Activated CD4-positive, alpha-beta T cell treated with anti-CD3 and anti-CD28 coated beads, Interleukin-2, amount 50 U/mL, for 48 hours (primary cell): Measurements from ENCODE around the gene SCLT1.

Experiments
- DNase-seq, 2 experiments: peaks; one replicate each; pipeline ENCODE4 v3.0.0-alpha.2; 2020

Gene SCLT1

DNA sequence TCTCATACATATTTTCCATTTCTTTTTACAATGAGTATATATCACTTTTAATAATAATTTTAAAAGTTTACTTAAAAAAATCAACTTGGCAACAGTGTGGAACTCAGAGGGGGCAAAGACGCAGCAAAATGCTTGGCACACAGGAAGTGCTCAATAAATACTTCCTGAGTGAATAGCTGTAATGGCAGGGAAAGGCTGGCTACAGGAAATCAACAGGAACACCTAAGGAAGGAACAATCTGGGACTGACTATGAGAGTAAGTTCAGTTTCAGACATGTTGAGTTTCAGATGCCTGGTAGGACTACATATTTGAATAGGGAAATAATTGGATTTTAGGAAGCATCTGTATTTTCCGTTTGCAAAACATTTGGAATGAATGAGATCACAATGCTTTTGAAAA is 137.6 kb downstream of the SCLT1 start:
- DNase-seq = no peak

DNA sequence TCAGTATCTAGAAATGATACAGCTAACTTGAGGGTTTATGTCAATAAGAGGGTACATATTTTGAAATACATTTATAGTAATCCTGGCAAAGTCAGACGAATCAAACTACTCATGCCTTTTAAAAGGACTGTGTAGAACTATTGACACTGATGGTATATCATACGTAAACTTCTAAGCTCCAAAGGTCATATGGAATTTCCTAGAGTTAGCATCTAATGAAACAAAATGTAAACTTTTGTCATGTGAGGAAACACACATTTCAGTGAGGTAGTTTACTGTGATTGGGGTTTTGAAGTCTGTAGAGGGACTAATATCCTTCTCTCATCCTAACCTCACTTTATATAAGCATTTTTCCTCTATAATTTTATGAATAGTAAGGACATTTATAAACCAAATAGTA is 138.4 kb downstream of the SCLT1 start:
- no peak for DNase-seq

DNA sequence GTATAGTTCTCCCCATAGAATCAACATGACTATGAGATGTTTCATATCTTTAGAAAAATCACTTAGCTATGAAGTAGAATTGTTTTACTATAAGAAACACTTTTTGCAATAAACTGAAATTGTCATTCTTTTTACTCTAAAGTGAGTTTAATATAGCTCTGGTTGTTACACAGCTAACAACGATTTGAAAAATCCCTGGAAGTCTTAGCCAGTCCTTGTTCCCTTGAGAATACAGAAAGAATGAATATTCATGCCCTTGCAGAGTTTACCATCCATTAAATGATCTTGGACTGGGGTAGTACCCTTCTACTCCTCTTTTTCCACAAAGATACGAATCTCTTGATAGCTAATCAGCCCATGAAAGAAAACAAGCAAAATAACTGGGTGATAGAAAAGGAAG is 142.0 kb downstream of the SCLT1 start:
- no peak for DNase-seq

DNA sequence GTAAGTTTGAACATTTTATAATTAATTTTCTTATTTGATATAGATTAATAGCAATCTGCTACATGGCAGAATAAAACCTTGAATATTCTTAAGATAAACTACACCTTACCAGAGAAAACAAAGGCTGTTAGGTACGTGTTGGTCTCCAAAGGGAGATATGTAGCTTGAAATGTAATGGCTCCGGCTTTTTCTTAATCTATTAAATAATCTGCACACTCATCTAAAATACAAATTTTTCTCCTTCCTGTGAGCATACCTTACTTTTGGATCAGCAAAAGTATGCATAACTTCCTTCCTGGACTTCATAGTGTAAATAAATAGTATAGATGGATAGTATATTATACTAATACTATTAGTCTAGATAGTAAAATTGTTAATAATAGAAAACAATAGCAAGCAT is 142.5 kb downstream of the SCLT1 start:
- no peak for DNase-seq

DNA sequence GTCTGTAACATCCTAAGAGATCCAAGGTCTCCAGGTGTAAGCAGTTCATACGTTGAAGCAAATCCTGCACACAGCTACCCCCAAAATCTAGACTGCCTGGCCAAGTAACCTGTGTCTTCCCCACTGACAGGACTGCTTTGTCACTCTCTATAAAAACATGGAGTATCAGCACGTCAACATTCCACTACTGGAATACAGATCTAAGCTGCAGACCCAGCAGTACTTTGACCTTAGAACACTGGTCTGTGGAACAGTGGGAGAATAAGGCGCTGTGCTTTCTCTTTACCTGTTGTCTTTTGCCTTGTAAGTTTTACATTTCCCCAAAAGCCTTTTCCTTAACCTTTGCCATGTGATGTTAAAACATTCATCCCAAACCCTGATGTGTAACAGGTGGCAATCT is 146.4 kb downstream of the SCLT1 start:
- no peak for DNase-seq

DNA sequence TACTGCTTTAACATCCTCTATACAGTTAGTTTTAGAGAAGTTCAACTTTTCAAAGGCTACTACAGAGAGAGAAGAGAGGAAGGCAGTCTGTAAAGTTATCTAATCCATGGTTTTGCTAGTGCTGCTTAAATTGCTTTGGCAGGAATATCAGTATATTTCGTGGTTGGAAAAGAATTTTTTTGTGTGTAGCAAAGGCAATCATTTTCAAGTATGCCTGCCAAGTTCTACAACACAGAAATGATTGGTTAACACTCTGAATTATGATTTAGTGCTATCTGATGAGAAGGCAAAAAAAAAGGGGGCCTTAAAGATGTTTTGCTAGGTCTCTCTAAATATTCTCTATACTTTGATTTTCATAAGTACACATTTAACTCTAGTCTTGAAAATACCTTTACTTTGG is 150.7 kb downstream of the SCLT1 start:
- DNase-seq = no peak

DNA sequence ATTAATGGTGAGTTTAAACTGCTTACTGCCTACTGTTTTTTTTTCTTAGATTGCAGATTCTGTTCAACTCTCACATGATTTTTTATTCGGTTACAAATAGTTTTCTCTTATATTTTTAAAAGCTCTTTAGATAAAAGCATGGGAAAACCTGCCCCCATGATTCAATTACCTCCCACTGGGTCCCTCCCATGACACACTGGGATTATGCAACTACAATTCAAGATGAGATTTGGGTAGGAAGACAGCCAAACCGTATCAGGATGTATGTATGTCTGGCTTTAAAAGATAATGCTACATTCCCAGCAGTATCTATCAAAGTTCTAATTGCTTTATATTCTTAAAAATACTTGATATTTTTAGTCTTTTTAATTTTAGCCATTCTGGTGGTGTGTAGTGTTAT is 152.4 kb downstream of the SCLT1 start:
- no peak for DNase-seq

DNA sequence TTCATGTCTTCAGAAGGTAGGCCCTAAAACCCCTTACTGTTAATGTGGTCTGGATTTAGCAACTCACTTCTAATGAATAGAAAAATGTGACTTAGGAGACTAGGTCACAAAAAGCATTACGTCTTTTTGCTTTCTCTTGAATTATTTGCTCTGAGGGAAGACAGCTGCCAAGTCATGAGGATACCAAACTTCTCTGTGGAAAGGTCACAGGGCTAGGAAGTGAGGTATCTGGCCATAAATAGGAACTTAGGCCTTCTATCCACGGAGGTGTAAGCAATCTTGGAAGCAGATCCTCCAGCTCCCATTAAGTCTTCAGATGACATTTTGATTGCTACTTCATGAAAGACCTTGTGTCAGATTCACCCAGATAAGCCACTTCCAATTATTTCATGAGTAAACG is 163.3 kb downstream of the SCLT1 start:
- DNase-seq = no peak

DNA sequence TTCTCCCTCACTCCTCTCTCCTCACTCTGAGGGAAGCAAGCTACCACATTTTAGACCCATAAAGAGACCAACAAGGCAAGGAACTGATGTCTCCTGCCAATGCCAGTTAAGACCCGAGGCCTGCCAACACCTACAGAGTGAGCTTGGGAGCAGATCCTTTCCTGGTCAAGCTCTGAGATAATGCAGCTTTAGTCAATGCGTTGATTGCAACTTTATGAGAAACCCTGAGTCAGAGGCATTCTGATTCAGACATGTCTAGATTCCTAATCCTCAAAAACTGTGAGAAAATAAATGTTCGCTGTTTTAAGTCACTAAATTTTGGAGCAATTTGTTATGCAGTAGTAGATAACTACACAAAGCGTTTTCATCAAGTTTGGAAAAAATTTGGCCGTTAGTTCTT is 168.4 kb downstream of the SCLT1 start:
- no peak for DNase-seq

DNA sequence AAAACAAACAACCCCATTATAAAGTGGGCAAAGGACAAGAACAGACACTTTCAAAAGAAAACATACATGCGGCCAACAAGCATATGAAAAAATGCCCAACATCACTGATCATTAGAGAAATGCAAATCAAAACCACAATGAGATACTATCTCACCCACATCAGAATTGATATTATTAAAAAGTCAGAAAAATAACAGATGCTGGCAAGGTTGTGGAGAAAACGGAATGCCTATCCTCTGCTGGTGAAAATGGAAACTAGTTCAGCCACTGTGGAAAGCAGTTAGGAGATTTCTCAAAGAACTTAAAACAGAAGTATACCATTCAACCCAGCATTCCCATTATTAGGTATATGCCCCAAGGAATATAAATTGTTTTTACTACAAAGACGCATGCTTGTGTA is 171.4 kb downstream of the SCLT1 start:
- no peak for DNase-seq

DNA sequence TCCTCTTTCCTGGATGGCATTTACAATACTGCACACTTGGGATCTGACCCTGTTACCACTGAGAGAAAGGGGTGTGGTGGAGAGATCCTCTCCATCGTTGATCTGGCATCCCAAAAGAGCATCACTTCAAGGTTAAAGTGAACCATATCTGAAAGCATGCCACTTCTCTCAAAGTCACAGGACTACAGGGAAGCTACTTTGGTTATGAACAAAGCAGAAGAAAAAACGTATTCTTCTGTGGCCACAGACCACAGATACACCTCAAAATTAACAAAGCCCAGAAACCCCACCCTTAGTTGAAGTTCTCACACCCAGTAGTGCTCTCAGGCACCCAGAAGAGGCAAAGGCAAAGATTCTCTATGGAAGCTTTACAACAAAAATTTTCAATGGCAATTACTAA is 175.6 kb downstream of the SCLT1 start:
- no peak for DNase-seq

DNA sequence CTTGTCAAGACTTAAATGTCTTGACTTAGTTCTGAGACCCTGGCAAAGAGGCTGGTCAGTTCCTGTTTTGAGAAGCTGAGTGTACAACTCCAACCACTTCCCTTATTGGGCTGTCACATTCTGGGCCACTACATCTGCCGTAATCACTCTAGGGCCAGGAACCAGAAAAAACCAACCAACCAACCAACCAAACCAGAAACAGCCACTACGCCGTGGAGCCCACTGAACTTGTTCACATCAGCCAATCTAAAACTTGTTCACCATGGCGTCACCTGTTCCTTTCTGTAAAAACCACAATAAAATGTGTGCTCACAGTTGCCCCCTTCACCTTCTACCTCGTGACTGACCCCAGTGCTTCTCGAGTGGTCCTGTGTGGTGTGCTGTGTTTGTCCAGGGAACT is 176.5 kb downstream of the SCLT1 start:
- DNase-seq = no peak

DNA sequence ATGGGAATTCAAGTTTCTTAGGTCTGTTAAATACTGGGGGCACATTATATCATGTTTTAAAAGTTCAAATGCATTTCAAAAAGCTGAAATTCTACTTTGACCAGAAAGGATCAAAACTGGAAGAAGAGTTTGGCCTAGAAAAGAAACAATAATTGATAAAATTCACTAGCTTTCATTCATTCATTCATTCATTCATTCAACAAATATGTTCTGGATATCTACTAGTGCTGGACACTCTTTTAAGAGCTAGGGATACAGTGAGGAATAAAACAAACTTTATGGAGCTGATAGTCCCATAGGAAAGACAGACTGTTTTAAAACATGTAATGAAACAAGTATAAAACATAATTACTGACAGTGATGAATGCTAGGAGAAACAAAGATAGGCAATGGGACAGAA is 177.8 kb downstream of the SCLT1 start:
- no peak for DNase-seq

DNA sequence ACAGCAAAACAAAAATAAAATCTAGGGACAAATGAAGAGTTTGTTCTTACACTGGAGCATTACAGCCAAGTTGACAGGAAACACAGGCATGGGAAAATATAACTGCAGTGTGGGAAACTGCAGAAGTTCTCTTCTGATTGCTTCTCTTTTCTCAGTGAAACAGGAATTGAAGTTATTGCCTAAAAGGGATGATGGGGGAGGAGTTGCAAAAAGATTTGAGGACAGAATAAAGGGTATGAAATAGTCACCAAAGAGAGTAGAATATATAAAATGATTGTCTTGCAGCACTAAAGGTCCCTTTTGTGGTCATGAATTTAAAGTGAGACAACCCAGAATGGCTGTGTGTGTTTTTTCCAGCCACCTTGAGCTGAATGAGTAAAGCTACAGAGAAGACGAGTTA is 180.1 kb downstream of the SCLT1 start:
- no peak for DNase-seq

DNA sequence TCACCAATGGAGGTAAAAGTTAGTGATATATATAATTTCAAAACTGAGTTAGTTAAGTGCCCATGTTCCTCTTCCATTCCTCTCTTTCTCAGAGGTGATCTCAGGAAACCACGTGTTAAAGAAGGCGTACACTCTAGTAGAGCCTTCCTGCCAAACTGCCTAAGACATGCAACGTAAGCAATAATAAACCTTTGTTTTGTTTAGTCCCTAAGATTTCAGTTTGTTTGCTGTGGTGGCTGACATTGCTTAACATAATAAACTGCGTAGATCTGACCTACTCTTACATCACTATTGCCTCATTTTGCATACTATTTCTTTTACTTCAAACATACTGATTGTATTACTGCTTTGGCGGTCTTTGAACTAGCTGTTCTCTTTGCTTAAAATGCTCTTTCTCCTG is 184.6 kb downstream of the SCLT1 start:
- no peak for DNase-seq

DNA sequence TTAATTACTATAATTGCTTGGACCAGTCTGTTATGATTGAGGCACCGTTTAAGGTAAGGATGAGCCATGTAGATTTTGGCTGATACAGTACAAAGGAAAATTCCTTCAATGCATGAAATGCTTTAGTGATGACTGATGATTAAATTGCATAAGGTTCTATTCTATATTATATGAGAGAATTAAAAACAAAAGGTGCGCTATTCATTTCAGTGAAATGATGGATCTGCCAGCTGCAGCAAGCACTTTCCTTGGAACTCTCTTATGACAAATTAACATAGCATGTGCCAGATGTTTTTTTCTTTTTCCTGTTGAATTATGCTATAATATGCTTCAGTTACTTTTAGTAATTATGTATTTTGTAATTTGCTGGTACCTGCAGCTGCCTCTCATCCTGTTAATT is 185.4 kb downstream of the SCLT1 start:
- no peak for DNase-seq

DNA sequence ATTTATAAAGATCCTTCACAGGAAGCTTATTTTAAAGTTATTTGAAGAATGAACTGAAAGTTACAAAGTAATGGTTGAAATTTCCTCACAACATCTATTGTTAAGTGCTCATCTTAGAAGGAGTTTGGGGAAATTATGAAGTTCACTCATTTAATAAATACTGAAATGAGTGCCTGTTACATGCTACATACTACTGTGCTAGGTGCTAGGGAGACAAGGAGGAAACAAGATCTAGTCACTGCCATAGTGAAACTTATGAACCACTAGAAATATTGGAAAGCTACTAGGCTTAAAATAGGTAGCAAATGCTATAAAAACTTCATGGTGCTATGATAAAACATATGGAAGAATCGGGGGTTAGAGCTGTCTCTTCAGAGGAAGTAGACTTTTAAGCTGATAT is 186.8 kb downstream of the SCLT1 start:
- DNase-seq = no peak

DNA sequence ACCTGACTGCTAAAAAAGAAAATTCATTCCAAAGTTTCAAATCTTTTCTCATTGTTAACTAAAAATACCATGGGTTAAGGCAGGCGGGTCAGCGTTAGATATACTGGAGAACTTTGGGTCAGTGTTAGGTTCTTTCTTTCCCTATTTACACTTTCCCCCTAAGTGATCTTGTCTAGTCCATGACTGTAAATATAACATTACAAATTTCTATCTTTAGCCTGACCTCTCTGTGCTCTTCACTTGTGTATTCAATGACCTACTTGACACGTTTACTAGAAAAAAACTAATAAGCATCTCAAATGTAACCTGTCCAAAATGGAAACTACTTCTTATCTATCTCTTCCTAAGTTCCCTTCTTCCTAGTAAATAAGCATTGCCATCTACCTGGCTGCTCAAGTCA is 188.5 kb downstream of the SCLT1 start:
- no peak for DNase-seq

DNA sequence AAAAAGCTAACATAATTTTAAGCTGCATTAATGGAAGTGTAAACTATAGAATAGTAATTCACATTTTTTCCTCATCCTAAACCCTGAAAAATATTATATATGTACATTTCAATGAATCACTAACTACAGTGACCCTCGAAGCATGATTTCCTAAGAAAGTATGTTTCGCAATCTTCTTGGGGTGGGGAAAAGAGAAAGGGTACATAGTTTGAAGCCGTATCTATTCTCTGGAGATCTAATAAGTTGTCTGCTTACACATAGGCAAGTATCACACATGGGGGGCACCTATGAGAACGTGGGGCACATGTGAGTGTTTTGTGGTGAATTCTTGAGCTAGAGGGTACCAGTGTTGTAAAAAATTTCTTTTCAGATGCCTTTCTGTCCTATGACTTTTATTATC is 212.7 kb downstream of the SCLT1 start:
- no peak for DNase-seq

DNA sequence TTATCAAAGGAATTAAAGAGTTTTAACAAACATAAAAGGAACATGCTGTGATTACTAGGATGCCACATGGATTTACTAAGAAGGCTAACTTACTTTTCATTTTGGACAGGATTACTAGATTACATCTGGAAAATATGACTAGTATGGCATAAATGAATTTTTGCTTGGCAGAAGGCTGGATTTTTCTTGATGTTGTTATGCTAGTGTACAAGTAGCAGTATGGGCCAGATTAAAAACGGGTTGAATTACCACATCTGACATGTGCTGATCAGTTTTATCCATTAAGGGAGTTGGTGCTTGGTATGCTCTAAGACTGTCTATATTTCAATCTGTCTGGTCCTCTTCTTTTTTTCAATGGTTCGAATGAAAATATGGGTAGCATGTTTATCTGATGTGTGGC is 213.4 kb downstream of the SCLT1 start:
- DNase-seq = no peak

DNA sequence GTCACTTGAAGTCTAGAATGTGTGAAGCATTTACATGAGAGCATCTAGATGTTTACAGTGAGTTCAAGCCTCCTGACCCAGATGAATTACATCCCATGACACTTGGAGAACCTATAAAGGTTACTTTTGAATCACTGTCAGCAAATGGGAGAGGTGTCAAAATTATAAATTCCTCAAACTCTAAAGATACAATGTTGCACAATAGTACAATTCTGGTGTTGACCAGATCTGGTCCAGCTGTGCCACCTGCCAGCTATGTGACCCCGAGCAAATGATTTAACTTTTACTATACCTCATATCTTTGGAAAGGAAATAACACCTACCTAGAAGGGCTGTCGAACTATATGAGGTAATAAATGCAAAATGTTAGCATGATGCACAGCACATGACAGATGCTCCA is 214.1 kb downstream of the SCLT1 start:
- DNase-seq = no peak

DNA sequence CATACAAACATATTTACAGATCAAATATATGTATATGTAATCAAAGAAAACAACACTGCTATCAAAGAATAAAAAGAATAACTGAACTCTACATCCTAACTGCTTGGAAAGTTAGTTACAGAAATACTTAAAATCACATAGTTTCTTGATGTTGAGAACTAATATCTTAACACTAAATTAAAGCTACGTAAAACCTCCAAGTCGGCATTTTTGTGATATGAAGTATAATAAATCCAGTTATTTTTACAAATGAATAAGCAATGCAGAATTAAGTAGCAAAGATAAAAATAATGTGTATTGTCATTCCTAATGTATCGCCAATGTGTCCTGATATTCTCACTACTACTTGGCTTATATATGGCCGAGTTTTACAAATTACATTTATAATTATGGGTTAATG is 215.4 kb downstream of the SCLT1 start:
- DNase-seq = no peak

DNA sequence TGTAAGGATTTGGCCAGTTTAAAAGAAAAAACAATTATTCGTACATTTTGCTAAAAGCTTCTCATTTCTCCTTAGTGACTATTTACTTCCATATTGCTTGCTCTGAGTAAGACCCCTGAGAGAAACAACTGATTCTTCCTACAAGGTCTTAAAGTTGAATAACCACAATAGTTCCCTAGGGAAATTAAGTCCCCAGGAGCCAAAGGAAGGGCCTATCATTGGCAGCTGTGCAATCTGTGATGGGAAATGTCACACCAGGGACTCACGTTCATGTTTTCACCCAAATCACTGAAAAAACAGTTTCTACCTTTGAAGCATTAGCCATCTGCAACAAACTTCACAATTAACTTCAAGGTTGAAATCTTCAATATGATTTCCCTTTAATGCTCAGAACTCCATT is 217.1 kb downstream of the SCLT1 start:
- no peak for DNase-seq

DNA sequence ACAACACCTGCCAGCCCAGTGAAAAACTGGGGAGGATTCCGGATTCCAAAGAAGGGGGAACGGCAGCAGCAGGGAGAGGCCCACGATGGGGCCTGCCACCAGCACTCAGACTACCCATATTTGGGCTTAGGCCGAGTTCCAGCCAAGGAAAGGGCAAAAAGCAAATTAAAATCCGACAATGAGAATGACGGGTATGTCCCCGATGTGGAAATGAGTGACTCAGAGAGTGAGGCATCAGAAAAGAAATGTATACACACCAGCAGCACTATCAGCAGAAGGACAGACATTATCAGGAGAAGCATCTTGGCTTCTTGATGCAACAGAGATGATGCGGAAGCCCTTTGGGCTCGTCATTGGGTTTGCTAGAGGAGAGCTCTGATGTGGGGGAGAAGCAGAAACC is 221.4 kb downstream of the SCLT1 start:
- no peak for DNase-seq

DNA sequence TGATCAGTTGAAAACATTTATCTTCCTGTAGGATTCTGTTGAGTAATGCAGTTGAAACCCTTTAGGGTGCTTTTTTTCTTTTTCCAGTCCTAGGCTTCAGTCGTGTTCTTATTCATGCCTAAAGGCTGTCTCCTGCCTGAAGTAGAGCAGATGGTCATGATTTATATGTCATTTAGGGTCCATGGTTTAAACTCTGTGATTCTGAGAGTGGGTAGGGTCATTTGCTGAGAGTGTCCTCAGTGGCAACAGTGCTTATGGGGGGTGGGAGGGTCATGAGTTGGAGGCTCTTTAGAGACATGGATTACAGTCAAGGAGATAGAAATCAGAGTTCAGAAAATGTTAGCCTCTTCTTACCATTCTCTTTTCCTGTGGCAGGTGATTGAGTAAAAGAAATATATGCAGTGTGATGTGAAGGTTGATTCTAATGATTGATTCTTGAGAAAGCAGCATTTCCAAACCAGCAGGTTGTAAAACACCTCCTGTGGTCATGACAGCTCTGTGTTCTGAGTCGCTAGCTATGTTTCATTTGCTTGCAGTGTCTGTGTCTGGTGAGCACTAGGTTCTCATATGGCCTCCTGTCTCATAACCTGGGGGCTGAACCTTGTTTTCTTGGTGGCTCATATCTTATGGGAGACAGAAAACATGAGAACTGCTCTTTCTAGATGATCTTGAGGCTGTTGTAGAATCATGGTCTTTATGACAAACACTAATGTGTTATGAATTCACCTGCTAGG is 223.4 kb downstream of the SCLT1 start:
- no peak for DNase-seq

DNA sequence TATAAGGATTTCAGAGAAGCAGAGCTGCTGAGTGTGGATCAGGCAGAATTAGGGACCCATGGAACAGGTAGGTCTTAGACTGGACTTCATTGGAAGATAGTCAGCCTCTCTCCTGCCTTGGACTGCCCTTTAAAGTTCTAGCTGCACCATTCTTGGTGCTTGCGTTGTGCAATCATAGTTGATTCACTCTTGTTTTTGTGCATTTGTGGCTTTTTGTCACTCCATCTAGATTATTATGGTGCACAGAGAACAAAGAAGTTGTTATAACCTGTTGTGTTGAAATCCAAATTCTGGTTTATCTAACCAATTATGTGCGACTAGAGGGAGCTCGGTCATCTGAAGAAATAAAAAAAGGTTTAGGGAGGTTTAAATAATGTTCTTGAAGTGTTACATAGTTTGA is 224.6 kb downstream of the SCLT1 start:
- no peak for DNase-seq
